GM10266 (cell line): ENCODE data around the gene JSRP1.

Experiments
- DNase-seq: peaks from one replicate; pipeline ENCODE4 v3.0.0; 2012; ENCODE audit errors: extremely low spot score
- TF ChIP-seq, protein P1 (sequence below): IDR thresholded peaks from 2 replicates; pipeline ENCODE4 v1.5.1; 2012; ENCODE audit warnings: mild to moderate bottlenecking, low read depth; ENCODE audit not compliant: control insufficient read depth, insufficient read depth; ENCODE audit errors: missing control alignments

Gene JSRP1

DNA sequence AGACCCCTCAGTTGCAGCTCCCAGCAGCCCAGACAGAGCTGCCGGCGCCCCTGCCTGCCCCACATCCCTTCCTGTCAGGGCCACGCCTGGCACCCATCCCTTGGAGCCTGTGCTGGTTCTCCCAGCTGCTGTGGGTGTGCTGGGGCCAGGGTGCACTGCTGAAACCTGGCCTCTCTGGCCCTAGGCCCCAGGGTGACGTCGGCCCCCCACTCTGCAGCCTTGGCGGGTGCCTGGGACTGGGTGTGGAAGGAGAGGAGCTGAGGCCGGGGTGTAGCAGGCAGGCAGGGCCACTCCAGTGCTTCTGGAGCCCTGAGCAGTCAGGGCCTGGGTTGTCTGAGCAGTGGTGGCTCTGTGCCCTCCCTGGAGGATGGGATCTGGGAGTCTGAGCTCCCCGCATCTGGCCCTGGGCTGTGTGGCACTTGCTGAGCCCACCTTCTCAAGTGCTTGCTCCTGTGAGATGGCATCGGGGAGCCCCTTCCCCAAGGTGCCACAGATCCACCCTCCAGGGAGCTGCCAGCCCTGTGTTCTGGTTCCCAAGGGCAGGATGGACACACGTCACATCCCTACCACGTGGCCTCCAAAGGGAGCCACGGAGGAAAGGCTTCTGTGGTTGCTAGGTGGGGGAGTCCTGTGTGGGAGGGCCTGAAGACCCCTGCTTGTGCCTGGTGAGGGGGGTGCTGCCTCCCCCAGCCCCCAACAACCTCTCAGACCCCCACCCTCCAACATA lies 25.2 kb downstream of the JSRP1 start:
- no peak for DNase-seq
- TF ChIP-seq, protein P1, sequence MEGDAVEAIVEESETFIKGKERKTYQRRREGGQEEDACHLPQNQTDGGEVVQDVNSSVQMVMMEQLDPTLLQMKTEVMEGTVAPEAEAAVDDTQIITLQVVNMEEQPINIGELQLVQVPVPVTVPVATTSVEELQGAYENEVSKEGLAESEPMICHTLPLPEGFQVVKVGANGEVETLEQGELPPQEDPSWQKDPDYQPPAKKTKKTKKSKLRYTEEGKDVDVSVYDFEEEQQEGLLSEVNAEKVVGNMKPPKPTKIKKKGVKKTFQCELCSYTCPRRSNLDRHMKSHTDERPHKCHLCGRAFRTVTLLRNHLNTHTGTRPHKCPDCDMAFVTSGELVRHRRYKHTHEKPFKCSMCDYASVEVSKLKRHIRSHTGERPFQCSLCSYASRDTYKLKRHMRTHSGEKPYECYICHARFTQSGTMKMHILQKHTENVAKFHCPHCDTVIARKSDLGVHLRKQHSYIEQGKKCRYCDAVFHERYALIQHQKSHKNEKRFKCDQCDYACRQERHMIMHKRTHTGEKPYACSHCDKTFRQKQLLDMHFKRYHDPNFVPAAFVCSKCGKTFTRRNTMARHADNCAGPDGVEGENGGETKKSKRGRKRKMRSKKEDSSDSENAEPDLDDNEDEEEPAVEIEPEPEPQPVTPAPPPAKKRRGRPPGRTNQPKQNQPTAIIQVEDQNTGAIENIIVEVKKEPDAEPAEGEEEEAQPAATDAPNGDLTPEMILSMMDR: no peak

GRCh38 chr19:2230033-2230531 lies 26.1 kb downstream of the JSRP1 start:
- TF ChIP-seq, protein P1: no peak
- DNase-seq: no peak

GRCh38 chr19:2229103-2230032 lies 26.8 kb downstream of the JSRP1 start:
- TF ChIP-seq, protein P1: no peak
- DNase-seq: no peak

- TF ChIP-seq, protein P1: no peak
- no peak for DNase-seq
These were observed 27.8 kb downstream of the JSRP1 start for GRCh38 chr19:2228157-2229030.

- TF ChIP-seq, protein P1: peak; percentile 26
- DNase-seq: peak; percentile 82
These were observed 28.6 kb downstream of the JSRP1 start for GRCh38 chr19:2227415-2228156.

DNA sequence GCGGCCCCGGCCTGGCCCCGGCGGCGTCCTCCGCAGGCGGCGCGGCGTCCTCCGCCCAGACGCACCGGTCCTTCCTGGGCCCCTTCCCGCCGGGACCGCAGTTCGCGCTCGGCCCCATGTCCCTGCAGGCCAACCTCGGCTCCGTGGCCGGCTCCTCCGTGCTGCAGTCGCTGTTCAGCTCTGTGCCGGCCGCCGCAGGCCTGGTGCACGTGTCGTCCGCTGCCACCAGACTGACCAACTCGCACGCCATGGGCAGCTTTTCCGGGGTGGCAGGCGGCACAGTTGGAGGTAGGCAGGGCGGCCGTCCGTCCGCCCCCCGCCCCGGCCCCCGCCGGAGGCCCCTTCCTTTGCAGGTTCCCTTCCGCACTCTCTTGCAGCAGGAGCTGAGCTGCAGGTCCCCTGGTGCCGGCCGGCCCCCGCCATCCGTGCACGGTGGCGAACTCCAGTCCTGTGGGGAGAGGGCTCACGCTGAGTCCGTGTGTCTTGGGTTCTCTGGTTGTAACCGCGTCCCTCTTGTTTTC lies 29.3 kb downstream of the JSRP1 start:
- TF ChIP-seq, protein P1: no peak
- DNase-seq: no peak
